GM10248 (cell line): Measurements from ENCODE around the gene LRRN3.

Experiments
- CTCF ChIA-PET: fragments of 300-600 bp; sonication (Branson Sonifier 250); formaldehyde crosslinking; extraction: SDS; loops from one replicate; lab custom pipeline; 2021; ENCODE audit warnings: antibody characterized with exemption; lab: Yijun Ruan, JAX
- POLR2A ChIA-PET: fragments of 350-650 bp; sonication (Branson Sonifier 250); formaldehyde crosslinking; extraction: SDS; loops from one replicate; lab custom pipeline; 2020; ENCODE audit warnings: antibody characterized with exemption; lab: Yijun Ruan, JAX
- DNase-seq: peaks from one replicate; pipeline ENCODE4 v3.0.0; 2012; ENCODE audit errors: extremely low spot score
- CTCF ChIP-seq: IDR thresholded peaks from 2 replicates; pipeline ENCODE4 v1.5.1; 2012; ENCODE audit warnings: mild to moderate bottlenecking, low read depth; ENCODE audit errors: extremely low read depth, missing control alignments, control extremely low read depth

LRRN3 gene

GRCh38 chr7:111150709-111151108 is 59.8 kb downstream of the LRRN3 start:
- no peak for TF ChIP-seq CTCF
- DNase-seq: no peak
- CTCF ChIA-PET: interaction anchor here (1.4 kb wide), 1 partner anchor 9 kb away, joined by 4 read pairs; no protein-coding TSS in a partner anchor
- POLR2A ChIA-PET: no interaction called here

- DNase-seq: no peak
- ChIA-PET POLR2A (no interaction called here), CTCF (interaction anchor here (1.2 kb wide), 1 partner anchor 13 kb away, joined by 3 read pairs; no protein-coding TSS in a partner anchor)
- no peak for TF ChIP-seq CTCF
These were observed 68.5 kb downstream of the LRRN3 start for GRCh38 chr7:111159426-111159825.

- CTCF ChIA-PET: no interaction called here
- DNase-seq: no peak
- no peak for TF ChIP-seq CTCF
- POLR2A ChIA-PET: no interaction called here
These were observed 69.4 kb downstream of the LRRN3 start for GRCh38 chr7:111160297-111160696.

- no peak for TF ChIP-seq CTCF
- no peak for DNase-seq
- ChIA-PET POLR2A (no interaction called here), CTCF (interaction anchor here (1.1 kb wide), 1 partner anchor 16 kb away, joined by 3 read pairs; no protein-coding TSS in a partner anchor)
These were observed 71.8 kb downstream of the LRRN3 start for GRCh38 chr7:111162692-111163091.

- no peak for DNase-seq
- TF ChIP-seq CTCF: no peak
- ChIA-PET CTCF (interaction anchor here (1.0 to 1.1 kb wide), 4 partner anchors 11 to 38 kb away, joined by 3 read pairs; no protein-coding TSS in a partner anchor), POLR2A (no interaction called here)
These were observed 73.5 kb downstream of the LRRN3 start for GRCh38 chr7:111164442-111164841.

- TF ChIP-seq CTCF: no peak
- no peak for DNase-seq
- ChIA-PET CTCF (no interaction called here), POLR2A (no interaction called here)
These were observed 77.3 kb downstream of the LRRN3 start for GRCh38 chr7:111168182-111168581.
